GM18907 (cell line): ENCODE results near the gene NPM1.
A peak's percentile ranks its signal among the peaks of the same experiment; 100 is the strongest.
"Not testable (repeated sequence)": the region's sequence is repeated elsewhere in the genome, so short reads cannot be mapped to it uniquely, and the experiment has no call there.

Experiments
- ATAC-seq: cut with Tn5 transposase; IDR thresholded peaks from one replicate; pipeline ENCODE4 v1.9.1; 2021; ENCODE audit warnings: mild to moderate bottlenecking, moderate library complexity; ENCODE audit not compliant: unreplicated experiment

Gene NPM1

DNA sequence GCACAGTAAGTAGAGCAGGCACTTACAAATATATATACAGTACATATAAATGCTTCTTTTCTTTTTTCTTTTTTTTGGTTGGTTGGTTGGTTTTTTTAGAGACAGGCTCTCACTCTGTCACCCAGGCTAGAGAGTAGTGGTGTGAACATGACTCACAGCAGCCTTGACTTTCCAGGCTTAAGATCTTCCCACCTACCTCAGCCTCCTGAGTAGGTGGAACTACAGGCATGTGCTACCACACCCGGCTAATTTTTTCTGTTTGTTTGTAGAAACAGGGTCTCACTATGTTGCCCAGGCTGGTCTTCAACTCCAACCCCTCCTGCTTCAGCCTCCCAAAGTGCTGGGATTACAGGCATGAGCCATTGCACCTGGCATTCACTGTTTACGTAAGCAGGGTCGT lies 2.6 kb upstream of the NPM1 start:
- ATAC-seq, result not testable (repeated sequence)

DNA sequence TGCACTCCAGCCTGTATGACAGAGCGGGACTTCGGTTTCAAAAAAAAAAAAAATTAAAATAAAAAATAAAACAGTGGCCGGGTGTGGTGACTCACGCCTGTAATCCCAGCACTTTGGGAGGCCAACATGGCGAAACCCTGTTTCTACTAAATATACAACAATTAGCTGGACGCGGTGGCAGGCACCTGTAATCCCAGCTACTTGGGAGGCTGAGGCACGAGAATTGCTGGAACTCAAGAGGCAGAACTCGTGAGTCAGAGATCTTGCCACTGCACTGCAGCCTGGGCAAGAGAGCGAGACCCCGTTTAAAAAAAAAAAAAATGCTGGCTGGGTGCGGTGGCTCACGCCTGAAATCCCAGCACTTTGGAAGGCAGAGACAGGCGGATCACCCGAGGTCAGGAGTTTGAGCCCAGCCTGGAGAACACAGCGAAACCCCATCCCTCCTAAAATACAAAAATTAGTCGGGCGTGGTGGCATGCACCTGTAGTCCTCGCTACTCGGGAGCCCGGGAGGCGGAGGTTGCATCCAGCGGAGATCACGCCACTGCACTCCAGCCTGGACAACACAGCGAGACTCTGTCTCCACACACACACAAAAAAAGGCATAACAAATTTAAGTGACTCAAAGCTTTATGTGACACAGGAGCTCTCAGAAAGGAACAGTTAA lies 1.5 kb upstream of the NPM1 start:
- no peak for ATAC-seq

DNA sequence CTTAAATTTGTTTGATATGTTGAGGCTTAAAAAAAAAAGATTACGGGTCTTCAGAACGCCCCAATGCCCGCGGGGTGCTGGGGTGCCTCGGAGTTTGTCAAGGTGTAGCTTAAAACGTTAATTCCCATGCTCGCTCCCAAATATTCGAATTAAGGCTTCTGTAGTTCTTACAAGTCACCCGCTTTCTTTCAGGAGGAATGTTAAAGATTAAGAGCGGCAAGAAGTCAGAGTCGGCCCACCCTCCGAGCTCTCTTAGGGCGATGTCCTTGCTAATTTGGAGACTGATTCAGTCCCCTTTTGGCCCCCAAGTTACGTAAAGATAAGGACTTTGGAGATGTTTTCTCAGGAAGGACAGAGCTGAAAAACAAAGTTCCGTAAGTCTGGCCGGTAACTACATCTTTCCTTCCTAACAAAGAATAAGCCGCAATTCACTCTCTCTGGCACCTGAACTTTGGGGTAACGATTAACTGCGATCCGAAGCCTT lies 746 bp upstream of the NPM1 start:
- ATAC-seq, result peak; percentile 2

GRCh38 chr5:171387970-171388815 lies 544 bp downstream of the NPM1 start:
- ATAC-seq, result peak; percentile 40

- ATAC-seq, result no peak
These were observed 1.1 kb downstream of the NPM1 start for GRCh38 chr5:171388816-171389168.

- no peak for ATAC-seq
These were observed 3.4 kb downstream of the NPM1 start for GRCh38 chr5:171390883-171391677.

- no peak for ATAC-seq
These were observed 4.4 kb downstream of the NPM1 start for GRCh38 chr5:171391996-171392577.

DNA sequence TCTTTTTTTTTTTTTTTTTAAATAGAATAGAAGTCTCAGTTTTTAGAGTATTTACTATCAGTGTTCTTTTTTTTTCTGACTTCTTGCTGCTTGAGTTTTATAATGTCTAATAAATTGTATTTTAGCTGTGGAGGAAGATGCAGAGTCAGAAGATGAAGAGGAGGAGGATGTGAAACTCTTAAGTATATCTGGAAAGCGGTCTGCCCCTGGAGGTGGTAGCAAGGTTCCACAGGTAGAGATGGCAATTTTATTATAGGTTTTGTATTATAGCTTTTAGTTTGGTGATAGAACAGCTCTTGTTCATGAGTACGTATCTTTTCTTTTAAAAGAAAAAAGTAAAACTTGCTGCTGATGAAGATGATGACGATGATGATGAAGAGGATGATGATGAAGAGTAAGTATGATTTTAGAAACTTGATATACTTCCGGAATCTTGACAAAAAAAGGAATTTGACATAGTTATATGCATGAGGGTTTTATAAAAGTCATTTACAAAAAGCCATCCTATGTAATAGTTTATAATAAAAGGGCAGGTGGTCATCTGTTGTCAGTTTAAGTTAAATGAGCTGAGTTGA lies 5.0 kb downstream of the NPM1 start:
- ATAC-seq, result no peak

- ATAC-seq, result no peak
These were observed 7.4 kb downstream of the NPM1 start for GRCh38 chr5:171395042-171395441.

GRCh38 chr5:171396583-171396982 lies 8.9 kb downstream of the NPM1 start:
- ATAC-seq, result not testable (repeated sequence)

DNA sequence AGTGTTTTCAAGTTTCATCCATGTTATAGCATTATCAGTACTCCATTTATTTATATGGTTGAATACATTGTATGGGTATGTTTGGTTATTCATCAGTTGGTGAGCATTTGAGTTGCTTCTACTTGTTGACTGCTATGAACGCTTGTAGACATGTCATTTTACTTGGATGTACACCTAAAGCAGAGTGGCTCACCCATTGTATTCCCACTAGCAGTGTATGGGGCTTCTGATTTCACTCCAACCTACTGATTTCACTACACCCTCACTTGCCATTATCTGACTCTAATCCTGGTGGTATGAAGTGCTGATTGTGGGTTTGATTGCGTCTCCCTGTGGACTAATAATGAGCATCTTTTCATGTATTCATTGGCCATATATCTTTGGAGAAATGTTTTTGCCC lies 9.5 kb downstream of the NPM1 start:
- ATAC-seq, result no peak

GRCh38 chr5:171397599-171397998 lies 9.9 kb downstream of the NPM1 start:
- ATAC-seq, result no peak

DNA sequence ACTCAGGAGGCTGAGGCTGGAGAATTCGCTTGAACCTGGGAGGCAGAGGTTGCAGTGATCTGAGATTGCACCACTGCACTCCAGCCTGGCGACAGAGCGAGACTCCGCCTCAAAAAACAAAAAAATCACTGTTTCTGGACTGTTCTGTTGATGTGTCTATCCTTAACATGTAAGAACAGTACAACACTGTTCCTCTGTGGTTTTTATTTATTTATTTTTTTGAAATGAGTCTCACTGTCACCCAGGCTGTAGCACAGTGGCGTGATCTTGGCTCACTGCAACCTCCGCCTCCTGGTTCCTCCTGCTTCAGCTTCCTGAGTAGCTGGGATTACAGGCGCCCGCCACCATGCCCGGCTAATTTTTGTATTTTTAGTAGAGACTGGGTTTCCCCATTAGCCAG lies 11.0 kb downstream of the NPM1 start:
- ATAC-seq, result not testable (repeated sequence)

- ATAC-seq, result no peak
These were observed 12.5 kb downstream of the NPM1 start for GRCh38 chr5:171400169-171400568.

- no peak for ATAC-seq
These were observed 13.7 kb downstream of the NPM1 start for GRCh38 chr5:171401167-171401947.

DNA sequence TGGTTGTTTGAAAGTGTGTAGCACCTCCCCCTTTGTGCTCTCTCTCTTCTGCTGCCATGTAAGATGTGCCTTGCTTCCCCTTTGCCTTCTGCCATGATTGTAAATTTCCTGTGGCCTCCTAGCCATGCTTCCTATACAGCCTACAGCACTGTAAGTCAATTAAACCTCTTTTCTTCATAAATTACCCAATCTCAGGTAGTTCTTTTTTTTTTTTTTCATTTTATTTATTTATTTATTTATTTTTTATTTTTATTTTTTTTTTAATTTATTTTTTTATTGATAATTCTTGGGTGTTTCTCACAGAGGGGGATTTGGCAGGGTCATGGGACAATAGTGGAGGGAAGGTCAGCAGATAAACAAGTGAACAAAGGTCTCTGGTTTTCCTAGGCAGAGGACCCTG lies 15.1 kb downstream of the NPM1 start:
- not testable (repeated sequence) for ATAC-seq

DNA sequence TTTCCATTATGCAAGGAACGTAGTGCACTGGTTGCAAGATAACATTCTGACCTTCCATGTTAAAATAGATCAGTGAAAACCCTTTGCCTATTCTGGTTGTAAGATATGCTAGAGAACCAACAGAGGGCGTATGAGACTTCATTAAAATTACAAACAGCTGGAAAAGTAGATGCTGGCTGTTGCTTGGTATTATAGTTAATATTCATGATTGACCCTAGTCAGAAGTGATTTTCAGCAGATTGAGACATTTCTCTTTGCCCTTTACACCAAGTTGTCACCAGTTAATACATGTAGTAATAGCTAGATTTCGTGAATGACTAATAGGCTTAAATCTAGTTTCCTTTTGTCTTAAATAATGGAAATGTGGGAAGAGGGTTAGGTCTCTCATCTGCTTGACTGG lies 18.0 kb downstream of the NPM1 start:
- ATAC-seq, result no peak

DNA sequence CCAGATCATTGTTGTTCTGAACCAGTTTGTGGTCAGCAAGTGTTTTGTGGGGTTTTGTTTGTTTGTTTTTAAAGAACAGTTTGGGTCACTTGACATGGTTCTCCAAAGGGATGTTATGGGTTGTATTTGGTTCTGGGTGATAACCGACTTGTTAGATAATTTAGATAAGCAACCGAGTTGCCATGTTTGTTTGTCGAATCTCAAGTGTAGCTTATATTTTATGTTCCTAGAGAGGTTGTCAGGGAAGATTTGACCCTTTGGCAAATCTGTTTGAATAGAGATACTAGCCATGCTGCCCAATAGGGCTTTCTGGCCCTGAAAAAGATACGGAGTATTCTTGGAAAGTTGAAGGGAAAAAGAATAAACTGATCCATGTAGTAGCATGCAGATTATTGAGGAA lies 19.6 kb downstream of the NPM1 start:
- ATAC-seq, result no peak

GRCh38 chr5:171409164-171410136 lies 21.8 kb downstream of the NPM1 start:
- no peak for ATAC-seq
